Activated CD8-positive, alpha-beta memory T cell treated with anti-CD3 and anti-CD28 coated beads for 4 hours (primary cell): Measurements from ENCODE around the gene ITIH5.

Experiments used
- DNase-seq, 2 donors: peaks; one replicate each; pipeline ENCODE4 v3.0.0-alpha.2; 2020; ENCODE audit warnings: low read depth in 2 of 2

The ITIH5 gene

DNA sequence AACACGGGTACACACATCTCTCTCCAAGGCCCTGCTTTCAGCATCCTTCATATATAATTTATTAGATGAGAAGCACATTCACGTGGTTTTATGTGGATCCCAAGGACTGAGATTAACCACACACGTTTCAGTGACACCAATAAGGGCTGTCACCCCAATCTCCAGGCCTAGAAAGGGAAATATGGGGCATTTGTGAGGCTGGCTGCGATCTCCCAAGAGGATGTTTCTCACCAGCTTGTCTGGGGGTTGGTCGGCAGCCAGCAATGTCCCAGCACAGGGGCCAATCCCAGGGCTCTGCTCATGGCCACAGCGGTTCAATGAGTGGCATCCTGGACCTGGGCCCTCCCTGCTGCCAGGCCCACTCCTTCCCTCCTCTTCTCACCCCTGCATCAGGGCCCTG, 115.5 kb downstream of the ITIH5 start:
- no peak for DNase-seq

GRCh38 chr10:7550013-7550412, 116.8 kb downstream of the ITIH5 start:
- no peak for DNase-seq

DNA sequence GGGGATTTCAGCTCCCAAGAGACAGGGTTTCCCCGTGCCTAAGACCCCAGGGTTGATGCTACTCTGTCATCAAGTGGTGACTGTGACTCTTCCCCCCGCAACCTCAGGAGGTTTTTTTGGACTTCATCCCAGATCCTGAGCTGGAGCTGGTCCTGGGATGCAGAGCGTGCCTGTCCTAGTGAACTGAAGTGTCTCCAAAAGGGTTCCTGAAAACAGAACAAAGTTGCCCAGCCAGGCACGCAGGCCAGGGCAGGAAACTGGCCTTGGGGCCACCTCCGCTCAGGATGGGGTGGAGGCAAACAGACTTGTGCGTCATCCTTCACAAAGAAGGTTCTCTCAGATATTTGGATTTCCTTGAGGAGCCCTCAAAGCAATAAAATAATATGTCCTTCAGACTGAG, 118.9 kb downstream of the ITIH5 start:
- no peak for DNase-seq

GRCh38 chr10:7547206-7547605, 119.6 kb downstream of the ITIH5 start:
- no peak for DNase-seq

GRCh38 chr10:7546385-7546967, 120.3 kb downstream of the ITIH5 start:
- DNase-seq: no peak

DNA sequence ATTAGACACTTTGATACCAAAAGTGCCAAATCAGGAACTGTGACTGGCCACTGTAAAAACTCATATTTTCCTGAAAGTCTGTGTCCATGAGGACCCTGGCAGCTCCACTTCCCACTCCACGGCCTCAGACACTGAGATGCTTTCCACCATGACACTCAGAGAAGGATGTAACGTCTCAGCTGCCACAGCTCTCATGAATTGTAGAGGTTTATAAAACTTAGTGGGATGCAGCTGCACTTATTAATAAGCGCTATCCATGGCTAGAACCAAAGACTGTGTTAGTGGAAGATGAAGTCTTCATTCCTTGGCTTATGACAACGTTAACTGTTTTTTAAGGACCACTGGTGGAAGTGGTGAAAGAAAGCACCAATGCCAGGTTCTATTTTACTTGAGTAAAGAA, 121.0 kb downstream of the ITIH5 start:
- no peak for DNase-seq

- no peak for DNase-seq
Measured at GRCh38 chr10:7545261-7545660, 121.5 kb downstream of the ITIH5 start.

DNA sequence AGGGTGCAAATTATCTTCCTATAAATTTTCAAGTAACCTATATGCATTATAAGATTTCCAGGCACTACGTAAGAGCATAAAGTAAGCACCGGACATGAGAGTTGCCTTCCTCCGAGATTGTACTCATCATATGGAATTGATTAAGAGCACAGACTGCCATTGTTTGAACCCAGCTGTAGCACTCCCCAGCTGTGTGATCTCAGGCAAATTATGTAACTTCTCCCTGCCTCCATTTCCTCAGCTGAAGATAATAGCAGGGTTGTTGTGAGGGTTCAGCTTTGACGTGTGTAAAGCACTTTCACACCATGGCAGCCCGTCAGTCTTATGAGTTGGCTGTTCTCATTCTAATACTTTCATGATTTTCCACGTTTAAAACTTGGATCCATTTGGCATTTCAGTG, 122.6 kb downstream of the ITIH5 start:
- DNase-seq: no peak

GRCh38 chr10:7542189-7542914, 124.4 kb downstream of the ITIH5 start:
- DNase-seq: no peak

GRCh38 chr10:7541137-7542087, 125.4 kb downstream of the ITIH5 start:
- no peak for DNase-seq

GRCh38 chr10:7538970-7539654, 127.7 kb downstream of the ITIH5 start:
- DNase-seq: no peak

DNA sequence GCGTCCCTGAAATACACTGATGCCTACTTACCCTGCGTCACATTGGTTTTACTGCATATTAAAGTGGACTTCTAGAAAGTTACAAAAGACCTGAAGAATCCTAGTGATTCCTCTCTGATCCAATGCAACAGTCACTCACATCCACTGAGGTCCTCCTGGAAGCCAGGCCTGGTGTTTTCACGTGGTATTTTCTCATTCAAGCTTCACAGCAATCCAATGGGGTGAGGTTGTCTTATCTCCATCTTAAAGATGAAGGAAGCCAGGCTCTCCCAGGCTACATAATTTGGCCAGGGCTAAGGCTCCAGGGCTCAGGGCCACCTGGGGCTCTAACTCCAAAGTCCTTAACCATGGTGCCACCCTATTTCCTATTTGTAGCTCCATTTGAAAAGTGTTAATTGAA, 129.6 kb downstream of the ITIH5 start:
- DNase-seq: no peak

DNA sequence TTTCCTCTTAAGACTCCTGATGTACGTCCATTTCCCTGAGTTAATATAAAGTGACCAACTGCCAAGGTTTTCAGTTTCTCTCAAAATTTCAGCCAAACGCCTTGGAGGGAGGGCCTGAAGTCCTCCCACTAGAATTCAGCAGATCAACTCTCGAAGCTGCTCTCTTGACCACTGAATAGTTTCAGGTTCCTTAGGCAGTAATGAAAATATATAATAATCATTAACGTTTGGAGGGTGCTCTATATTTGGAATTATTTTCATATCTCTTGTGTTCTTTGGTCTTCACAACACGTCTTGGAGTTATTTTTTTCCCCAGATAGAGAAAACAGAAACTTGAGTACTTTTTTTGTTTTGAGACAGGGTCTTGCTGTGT, 132.3 kb downstream of the ITIH5 start:
- no peak for DNase-seq

DNA sequence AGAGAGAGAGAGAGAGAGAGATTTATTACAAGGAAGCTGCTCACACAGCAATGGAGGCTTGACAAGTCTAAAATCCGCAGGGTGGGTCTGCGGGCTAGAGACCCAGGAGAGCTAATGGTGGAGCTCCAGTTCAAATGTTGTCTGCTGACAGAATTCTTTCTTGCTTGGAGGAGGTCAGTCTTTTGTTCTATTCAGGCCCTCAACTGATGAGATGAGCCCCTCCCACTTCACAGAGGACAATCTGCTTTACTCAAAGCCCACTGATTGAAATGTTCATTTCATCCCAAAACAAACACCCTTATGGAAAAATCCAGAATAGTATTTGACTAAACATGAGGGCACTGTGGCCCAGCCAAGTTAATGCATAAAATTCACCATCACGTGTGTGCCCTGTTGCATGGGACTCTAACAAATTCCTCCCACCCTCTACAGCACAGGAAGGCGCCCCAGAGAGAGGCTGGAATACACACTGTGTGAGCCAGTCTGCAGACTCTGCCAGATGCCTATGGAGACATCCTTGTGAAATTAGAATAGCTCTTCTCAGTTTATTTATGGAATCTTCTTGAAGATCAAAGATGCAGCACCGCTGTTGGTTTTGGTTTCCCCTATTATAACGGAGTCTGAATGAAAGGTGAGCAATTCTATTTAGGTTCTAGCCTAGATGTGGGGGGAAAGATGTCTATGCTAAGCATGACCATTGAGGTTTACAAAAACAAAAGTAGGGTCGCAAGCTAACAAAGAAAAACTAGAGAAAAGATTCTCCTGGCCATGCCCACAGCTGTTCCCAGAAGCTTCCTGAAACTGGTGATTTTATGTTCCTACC, 132.9 kb downstream of the ITIH5 start:
- DNase-seq: no peak

DNA sequence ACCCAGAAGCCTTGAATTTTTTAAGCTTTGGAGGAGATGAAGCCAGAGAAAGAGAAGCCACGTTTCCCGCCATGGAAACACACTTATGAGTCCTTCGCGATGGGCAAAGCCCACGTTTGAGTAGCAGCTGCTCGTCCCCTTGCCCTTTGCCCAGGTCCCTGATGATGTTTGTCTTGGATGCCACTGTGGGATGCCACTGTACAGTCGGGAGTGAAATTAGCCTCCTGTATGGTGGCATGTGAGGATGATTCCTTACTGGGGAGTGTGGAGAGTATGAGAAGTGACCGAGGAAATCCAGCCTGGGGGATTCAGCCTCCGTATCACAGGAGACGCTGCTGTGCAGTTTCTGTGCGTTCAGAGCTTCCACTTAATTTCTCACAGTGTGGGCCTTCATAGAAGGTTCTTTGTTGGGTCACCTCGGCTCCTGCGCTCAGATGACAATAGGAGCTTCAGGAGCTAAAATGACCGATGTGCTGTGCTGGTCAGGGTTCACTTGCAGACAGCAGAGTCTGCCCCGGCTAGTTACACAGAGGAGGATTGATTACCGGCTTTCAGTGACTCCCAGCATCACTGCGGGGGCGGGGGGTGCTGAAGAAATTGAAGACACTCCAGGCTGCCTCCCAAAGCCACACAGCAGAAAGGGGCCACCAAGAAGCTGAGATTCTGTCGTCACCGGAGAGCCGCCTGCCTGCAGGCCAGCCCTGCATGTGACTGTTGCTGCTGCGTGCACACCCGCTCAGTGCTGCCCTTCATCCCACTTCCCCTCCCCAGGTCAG, 133.9 kb downstream of the ITIH5 start:
- DNase-seq: no peak

DNA sequence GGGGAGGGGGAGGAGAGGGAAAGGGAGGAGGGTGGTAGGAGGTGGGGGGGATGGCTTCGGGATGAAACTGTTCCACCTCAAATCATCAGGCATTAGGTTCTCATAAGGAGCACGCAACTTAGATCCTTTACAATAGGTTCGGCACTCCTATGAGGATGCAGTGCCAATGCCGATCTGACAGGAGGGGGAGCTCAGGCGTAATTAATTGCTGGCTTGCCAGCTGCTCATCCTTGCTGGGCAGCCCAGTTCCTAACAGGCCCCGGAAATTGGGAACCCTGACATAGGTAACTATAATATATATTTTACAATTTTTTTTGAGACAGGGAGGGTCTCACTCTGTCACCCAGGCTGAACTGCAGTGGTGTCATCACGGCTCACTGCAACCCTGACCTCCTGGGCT, 137.1 kb downstream of the ITIH5 start:
- no peak for DNase-seq

DNA sequence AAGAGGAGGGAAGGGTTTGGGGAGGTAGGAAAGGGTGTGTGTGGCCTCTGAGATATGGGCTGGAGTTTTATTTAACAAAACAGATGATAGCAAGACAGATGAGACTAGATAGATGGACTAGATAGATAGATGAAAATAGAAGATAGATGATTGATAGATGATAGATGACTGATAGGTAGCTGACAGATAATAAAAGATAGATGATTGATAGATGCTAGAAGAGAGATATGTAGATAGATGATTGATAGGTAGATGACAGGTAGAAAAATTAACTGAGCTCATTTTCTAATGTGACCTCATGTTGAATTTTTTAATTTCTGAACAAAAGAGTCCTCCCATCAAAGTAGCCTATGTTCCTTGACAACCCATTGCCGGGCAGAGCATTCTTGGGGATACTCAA, 139.3 kb downstream of the ITIH5 start:
- DNase-seq: no peak

DNA sequence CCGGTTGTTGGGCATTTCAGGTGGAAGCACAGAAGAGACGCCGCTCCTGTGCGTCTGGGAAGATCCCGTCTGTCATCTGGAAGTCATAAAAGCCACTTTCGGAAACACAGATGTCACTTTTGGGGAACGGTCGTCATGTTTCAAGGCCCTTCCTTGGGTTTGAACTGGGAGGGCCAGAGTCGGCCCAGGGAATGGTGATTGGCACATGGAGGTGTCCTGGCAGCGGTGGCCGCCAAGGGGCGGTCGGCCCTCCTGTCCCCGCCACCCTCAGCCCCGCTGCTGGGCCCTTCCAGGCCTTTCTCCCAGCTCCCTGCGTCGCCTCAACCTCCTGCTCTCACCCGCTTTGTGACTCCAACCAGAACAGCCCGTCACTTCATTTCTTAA, 140.8 kb downstream of the ITIH5 start:
- DNase-seq: no peak

- peak; percentile 26 to 27 for DNase-seq
Measured at GRCh38 chr10:7525314-7526016, 141.3 kb downstream of the ITIH5 start.

GRCh38 chr10:7523656-7524055, 143.1 kb downstream of the ITIH5 start:
- DNase-seq: no peak
